Choroid plexus epithelial cell (primary cell): Measurements from ENCODE around the gene CAMKMT.

Experiments used
- DNase-seq: peaks from one replicate; pipeline ENCODE4 v3.0.0-alpha.2; 2010; ENCODE audit warnings: low read depth
- H3K4me3 ChIP-seq: 2 replicates; pipeline ENCODE4 v1.5.1; 2011; ENCODE audit warnings: low read depth, mild to moderate bottlenecking, control low read depth, low read length, moderate library complexity
- CTCF ChIP-seq: conservative IDR thresholded peaks from 2 replicates; pipeline ENCODE4 v1.5.1; 2011; ENCODE audit warnings: low read depth, mild to moderate bottlenecking, control low read depth, inconsistent platforms, low read length, moderate library complexity

CAMKMT gene

GRCh38 chr2:44392338-44392943 is 30.7 kb downstream of the CAMKMT start:
- no peak overlapping the region for H3K4me3 ChIP-seq
- peak; percentile 63 for TF ChIP-seq CTCF
- peak; percentile 56 for DNase-seq

- TF ChIP-seq CTCF, result no peak
- no peak for DNase-seq
- peak overlapping the region; percentile 38 for H3K4me3 ChIP-seq
Measured at GRCh38 chr2:44397447-44398175, 35.9 kb downstream of the CAMKMT start.

GRCh38 chr2:44398243-44398897 is 36.6 kb downstream of the CAMKMT start:
- TF ChIP-seq CTCF, result no peak
- peak; percentile 5 for DNase-seq
- H3K4me3 ChIP-seq, result peak overlapping the region; percentile 38

GRCh38 chr2:44420725-44421124 is 59.0 kb downstream of the CAMKMT start:
- no peak for DNase-seq
- no peak for TF ChIP-seq CTCF
- no peak overlapping the region for H3K4me3 ChIP-seq

GRCh38 chr2:44424211-44424610 is 62.5 kb downstream of the CAMKMT start:
- DNase-seq, result no peak
- TF ChIP-seq CTCF, result no peak
- H3K4me3 ChIP-seq, result no peak overlapping the region

GRCh38 chr2:44429034-44429433 is 67.3 kb downstream of the CAMKMT start:
- no peak overlapping the region for H3K4me3 ChIP-seq
- DNase-seq, result peak; percentile 45
- no peak for TF ChIP-seq CTCF

- no peak for DNase-seq
- H3K4me3 ChIP-seq, result no peak overlapping the region
- TF ChIP-seq CTCF, result no peak
Measured at GRCh38 chr2:44430342-44430741, 68.6 kb downstream of the CAMKMT start.
